PFSK-1 (cell line): ENCODE data around the gene ADH1B.

ENCODE experiments used
- POLR2AphosphoS5 ChIP-seq: IDR thresholded peaks from 2 replicates; pipeline ENCODE4 v1.6.1; 2012; ENCODE audit warnings: low read depth, mild to moderate bottlenecking, control low read depth, low read length, moderate library complexity
- SIN3A ChIP-seq: IDR thresholded peaks from 2 replicates; pipeline ENCODE4 v1.6.1; 2012; ENCODE audit warnings: mild to moderate bottlenecking, low read length, moderate library complexity, borderline replicate concordance; ENCODE audit not compliant: insufficient read depth
- TAF1 ChIP-seq: IDR thresholded peaks from 2 replicates; pipeline ENCODE4 v1.6.1; 2012; ENCODE audit warnings: low read length, control low read depth, borderline replicate concordance; ENCODE audit not compliant: insufficient read depth
- TF ChIP-seq, protein P1 (sequence below), 2 experiments: IDR thresholded peaks; 2 replicates each; pipeline versions ENCODE4 v1.6.1 to v1.8.0; 2011 to 2012; ENCODE audit warnings: low read depth in 2 of 2, low read length in 2 of 2, control low read depth in 1 of 2, inconsistent platforms in 1 of 2, mild to moderate bottlenecking in 1 of 2, moderate library complexity in 1 of 2; ENCODE audit not compliant: insufficient read depth in 1 of 2

DNA sequence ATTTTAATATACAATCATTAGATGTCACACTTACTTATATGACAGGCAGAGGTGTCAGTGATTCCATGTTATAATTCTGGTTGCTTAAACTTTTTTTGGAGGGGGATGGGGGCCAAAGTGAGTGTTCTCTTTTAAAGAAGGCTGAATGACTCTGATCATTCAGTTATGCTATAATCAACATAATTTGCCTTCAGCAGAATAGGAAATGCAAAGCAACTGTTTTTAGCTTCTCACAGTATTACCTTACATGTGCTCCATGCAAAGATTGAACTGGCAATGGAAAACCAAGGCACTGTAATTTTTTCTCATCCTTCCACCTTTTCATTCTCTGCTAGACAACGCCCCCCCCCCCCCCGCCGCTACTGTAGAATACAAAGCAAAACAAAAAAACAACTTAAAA, 18.0 kb upstream of the ADH1B start:
- TF ChIP-seq, protein P1, sequence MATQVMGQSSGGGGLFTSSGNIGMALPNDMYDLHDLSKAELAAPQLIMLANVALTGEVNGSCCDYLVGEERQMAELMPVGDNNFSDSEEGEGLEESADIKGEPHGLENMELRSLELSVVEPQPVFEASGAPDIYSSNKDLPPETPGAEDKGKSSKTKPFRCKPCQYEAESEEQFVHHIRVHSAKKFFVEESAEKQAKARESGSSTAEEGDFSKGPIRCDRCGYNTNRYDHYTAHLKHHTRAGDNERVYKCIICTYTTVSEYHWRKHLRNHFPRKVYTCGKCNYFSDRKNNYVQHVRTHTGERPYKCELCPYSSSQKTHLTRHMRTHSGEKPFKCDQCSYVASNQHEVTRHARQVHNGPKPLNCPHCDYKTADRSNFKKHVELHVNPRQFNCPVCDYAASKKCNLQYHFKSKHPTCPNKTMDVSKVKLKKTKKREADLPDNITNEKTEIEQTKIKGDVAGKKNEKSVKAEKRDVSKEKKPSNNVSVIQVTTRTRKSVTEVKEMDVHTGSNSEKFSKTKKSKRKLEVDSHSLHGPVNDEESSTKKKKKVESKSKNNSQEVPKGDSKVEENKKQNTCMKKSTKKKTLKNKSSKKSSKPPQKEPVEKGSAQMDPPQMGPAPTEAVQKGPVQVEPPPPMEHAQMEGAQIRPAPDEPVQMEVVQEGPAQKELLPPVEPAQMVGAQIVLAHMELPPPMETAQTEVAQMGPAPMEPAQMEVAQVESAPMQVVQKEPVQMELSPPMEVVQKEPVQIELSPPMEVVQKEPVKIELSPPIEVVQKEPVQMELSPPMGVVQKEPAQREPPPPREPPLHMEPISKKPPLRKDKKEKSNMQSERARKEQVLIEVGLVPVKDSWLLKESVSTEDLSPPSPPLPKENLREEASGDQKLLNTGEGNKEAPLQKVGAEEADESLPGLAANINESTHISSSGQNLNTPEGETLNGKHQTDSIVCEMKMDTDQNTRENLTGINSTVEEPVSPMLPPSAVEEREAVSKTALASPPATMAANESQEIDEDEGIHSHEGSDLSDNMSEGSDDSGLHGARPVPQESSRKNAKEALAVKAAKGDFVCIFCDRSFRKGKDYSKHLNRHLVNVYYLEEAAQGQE (IDR thresholded peaks at IDR 0.05; ENCODE audit: insufficient read depth in 1 of 2, low read depth in 2 of 2, low read length in 2 of 2) = no peak
- TF ChIP-seq SIN3A (no peak), POLR2AphosphoS5 (no peak), TAF1 (no peak)
